Uterus (tissue), 2 donors: Measurements from ENCODE around the gene STAT4.

Experiments
- CTCF ChIP-seq, 4 experiments: fragments of 200-600 bp in 2 of 4; fragments of 450-650 bp in 2 of 4; sonication (generic) in 2 of 4; IDR thresholded peaks; one replicate each; pipeline ENCODE4 v1.5.1; 2016 to 2019; ENCODE audit warnings: antibody characterized with exemption in 4 of 4, mild to moderate bottlenecking in 2 of 4, moderate library complexity in 1 of 4
- POLR2A ChIP-seq, 2 donors: fragments of 450-650 bp; IDR thresholded peaks; one replicate each; pipeline ENCODE4 v1.6.1; 2016; ENCODE audit warnings: antibody characterized with exemption in 2 of 2, mild to moderate bottlenecking in 1 of 2, moderate library complexity in 1 of 2

- no peak for TF ChIP-seq POLR2A (IDR thresholded peaks at IDR 0.05)
- TF ChIP-seq CTCF (IDR thresholded peaks at IDR 0.05): no peak
These were observed 153.8 kb downstream of the STAT4 start for GRCh38 chr2:190996947-190997346.
